ENCODE measurements around the gene NR2F1-AS1. TPM values are rescaled to one million over a fixed set of nuclear protein-coding genes. Genes with fewer than 3 reads are reported as not detected.
"Not testable (repeated sequence)": the region's sequence is repeated elsewhere in the genome, so short reads cannot be mapped to it uniquely, and the experiment has no call there.

The NR2F1-AS1 gene
- total and polyA plus RNA-seq, 4 donors: 2.0 to 4.0 (median 2.1) TPM

DNA sequence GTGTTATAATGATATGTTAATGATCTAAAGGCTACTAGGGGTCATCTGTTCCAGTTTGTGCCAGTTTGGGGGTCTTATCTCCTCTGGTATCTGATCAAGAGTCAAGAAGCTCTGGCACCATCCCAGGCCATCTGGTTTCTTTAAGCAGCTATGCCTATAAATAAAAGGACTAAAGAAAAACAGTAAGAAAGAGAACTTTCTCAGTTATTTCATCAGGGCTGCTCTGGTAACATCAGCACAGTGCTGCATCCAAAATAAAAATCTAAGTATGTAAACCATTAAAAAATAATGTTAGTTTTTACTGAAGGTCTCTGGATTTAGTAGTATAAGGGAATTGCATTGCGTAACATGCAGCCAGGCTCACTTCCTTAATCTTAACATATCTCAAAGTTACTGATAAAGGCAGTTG is 185.0 kb downstream of the NR2F1-AS1 start:
- no peak overlapping the region for H3K9ac ChIP-seq (ENCODE audit: low read depth in 1 of 2, low read length in 2 of 2)
- TF ChIP-seq, protein P1, sequence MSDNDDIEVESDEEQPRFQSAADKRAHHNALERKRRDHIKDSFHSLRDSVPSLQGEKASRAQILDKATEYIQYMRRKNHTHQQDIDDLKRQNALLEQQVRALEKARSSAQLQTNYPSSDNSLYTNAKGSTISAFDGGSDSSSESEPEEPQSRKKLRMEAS (IDR thresholded peaks at IDR 0.05): no peak
- H3K4me3 ChIP-seq (ENCODE audit: low read depth in 1 of 3, low read length in 3 of 3): no peak overlapping the region
- H3K36me3 ChIP-seq (ENCODE audit: control insufficient read depth in 4 of 4, insufficient read depth in 3 of 4, low read depth in 1 of 4, low read length in 3 of 4): no peaks in the 10 kb centered on the region
- H3K4me1 ChIP-seq (ENCODE audit: control insufficient read depth in 4 of 4, insufficient read depth in 4 of 4, low read length in 3 of 4): no peaks in the 10 kb centered on the region
- H3K27me3 ChIP-seq (ENCODE audit: control insufficient read depth in 4 of 4, insufficient read depth in 4 of 4, low read length in 3 of 4): no peaks in the 10 kb centered on the region
- no peak for DNase-seq (ENCODE audit: low spot score)
- no peak overlapping the region for H3K27ac ChIP-seq (ENCODE audit: low read depth in 1 of 2, low read length in 2 of 2)
- no peaks in the 10 kb centered on the region for H3K9me3 ChIP-seq (ENCODE audit: control insufficient read depth in 4 of 4, low read length in 3 of 4)
- WGBS: 93% methylated on average over 1 of the region's 1 CpG

DNA sequence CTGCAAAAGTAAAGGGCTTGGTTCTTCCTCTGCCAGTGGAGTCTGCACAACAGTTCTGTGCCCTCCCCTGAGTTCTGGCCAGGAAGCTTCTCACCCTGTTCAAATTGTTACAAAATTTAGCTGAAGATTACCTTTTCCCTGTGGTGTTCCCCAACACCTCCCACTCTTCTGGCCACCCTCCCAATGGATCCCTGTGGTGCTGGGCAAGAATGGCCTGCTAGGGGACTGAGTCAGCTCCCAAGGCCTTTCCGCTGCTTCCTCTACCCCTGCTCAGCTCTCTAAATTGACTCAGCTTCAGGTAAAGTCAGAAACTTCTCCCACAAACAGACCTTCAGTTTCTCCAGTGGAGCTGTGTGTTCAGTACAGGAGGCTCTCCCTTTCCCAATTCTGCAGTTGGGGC is 186.0 kb downstream of the NR2F1-AS1 start:
- Histone ChIP-seq H3K9me3 (ENCODE audit: control insufficient read depth in 4 of 4, low read length in 3 of 4) (no peaks in the 10 kb centered on the region), H3K4me3 (ENCODE audit: low read depth in 1 of 3, low read length in 3 of 3) (no peak overlapping the region), H3K27ac (ENCODE audit: low read depth in 1 of 2, low read length in 2 of 2) (no peak overlapping the region), H3K9ac (ENCODE audit: low read depth in 1 of 2, low read length in 2 of 2) (no peak overlapping the region), H3K27me3 (ENCODE audit: control insufficient read depth in 4 of 4, insufficient read depth in 4 of 4, low read length in 3 of 4) (no peaks in the 10 kb centered on the region), H3K4me1 (ENCODE audit: control insufficient read depth in 4 of 4, insufficient read depth in 4 of 4, low read length in 3 of 4) (no peaks in the 10 kb centered on the region), H3K36me3 (ENCODE audit: control insufficient read depth in 4 of 4, insufficient read depth in 3 of 4, low read depth in 1 of 4, low read length in 3 of 4) (no peaks in the 10 kb centered on the region)
- DNase-seq (ENCODE audit: low spot score): no peak
- 91% methylated on average over 1 of the region's 1 CpG for WGBS
- no peak for TF ChIP-seq RAD21 (IDR thresholded peaks at IDR 0.05)
- TF ChIP-seq, protein P1 (IDR thresholded peaks at IDR 0.05): no peak
- TF ChIP-seq, protein P2, sequence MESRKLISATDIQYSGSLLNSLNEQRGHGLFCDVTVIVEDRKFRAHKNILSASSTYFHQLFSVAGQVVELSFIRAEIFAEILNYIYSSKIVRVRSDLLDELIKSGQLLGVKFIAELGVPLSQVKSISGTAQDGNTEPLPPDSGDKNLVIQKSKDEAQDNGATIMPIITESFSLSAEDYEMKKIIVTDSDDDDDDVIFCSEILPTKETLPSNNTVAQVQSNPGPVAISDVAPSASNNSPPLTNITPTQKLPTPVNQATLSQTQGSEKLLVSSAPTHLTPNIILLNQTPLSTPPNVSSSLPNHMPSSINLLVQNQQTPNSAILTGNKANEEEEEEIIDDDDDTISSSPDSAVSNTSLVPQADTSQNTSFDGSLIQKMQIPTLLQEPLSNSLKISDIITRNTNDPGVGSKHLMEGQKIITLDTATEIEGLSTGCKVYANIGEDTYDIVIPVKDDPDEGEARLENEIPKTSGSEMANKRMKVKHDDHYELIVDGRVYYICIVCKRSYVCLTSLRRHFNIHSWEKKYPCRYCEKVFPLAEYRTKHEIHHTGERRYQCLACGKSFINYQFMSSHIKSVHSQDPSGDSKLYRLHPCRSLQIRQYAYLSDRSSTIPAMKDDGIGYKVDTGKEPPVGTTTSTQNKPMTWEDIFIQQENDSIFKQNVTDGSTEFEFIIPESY (IDR thresholded peaks at IDR 0.05): no peak
- TF ChIP-seq YY1 (IDR thresholded peaks at IDR 0.05): no peak
- TF ChIP-seq FOXA2 (IDR thresholded peaks at IDR 0.05): no peak
- TF ChIP-seq HNF4G (IDR thresholded peaks at IDR 0.05): no peak
- no peak for TF ChIP-seq EGR1 (IDR thresholded peaks at IDR 0.05; ENCODE audit: low read depth in 2 of 2)
- no peak for TF ChIP-seq FOXA1 (IDR thresholded peaks at IDR 0.05)
- no peak for TF ChIP-seq HNF4A (conservative IDR thresholded peaks at IDR 0.05)

DNA sequence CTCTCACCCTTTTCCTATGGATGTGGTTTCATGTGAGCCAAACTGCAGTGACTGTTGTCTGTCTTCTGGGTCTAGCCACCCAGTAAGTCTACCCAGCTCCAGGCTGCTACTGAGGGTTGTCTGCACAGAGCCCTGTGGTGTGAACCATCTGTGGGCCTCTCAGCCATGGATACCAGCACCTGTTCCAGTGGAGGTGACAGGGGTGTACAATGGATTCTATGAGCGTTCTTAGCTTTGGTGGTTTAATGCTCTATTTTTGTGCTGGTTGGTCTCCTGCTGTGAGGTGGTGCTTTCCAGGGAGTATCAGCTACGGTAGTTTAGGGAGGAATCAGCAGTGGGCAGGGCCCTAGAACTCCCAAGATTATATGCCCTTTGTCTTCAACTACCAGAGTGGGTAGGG is 186.7 kb downstream of the NR2F1-AS1 start:
- H3K27me3 ChIP-seq (ENCODE audit: control insufficient read depth in 4 of 4, insufficient read depth in 4 of 4, low read length in 3 of 4): no peaks in the 10 kb centered on the region
- TF ChIP-seq RAD21 (IDR thresholded peaks at IDR 0.05) (no peak), RXRA (IDR thresholded peaks at IDR 0.05) (no peak), FOXA2 (IDR thresholded peaks at IDR 0.05) (no peak), SP1 (IDR thresholded peaks at IDR 0.05) (no peak), YY1 (IDR thresholded peaks at IDR 0.05) (no peak), GABPA (IDR thresholded peaks at IDR 0.05 in 1 of 2, conservative IDR thresholded peaks at IDR 0.05 in 1 of 2) (no peak), NR2F2 (IDR thresholded peaks at IDR 0.05) (no peak)
- TF ChIP-seq, protein P1 (IDR thresholded peaks at IDR 0.05): no peak
- TF ChIP-seq, protein P2 (IDR thresholded peaks at IDR 0.05): no peak
- H3K4me3 ChIP-seq (ENCODE audit: low read depth in 1 of 3, low read length in 3 of 3): no peak overlapping the region
- H3K4me1 ChIP-seq (ENCODE audit: control insufficient read depth in 4 of 4, insufficient read depth in 4 of 4, low read length in 3 of 4): no peaks in the 10 kb centered on the region
- H3K9ac ChIP-seq (ENCODE audit: low read depth in 1 of 2, low read length in 2 of 2): no peak overlapping the region
- no peaks in the 10 kb centered on the region for H3K36me3 ChIP-seq (ENCODE audit: control insufficient read depth in 4 of 4, insufficient read depth in 3 of 4, low read depth in 1 of 4, low read length in 3 of 4)
- H3K27ac ChIP-seq (ENCODE audit: low read depth in 1 of 2, low read length in 2 of 2): no peak overlapping the region
- no peaks in the 10 kb centered on the region for H3K9me3 ChIP-seq (ENCODE audit: control insufficient read depth in 4 of 4, low read length in 3 of 4)
- 89% methylated on average over 2 of the region's 2 CpGs for WGBS
- DNase-seq (ENCODE audit: low spot score): no peak

DNA sequence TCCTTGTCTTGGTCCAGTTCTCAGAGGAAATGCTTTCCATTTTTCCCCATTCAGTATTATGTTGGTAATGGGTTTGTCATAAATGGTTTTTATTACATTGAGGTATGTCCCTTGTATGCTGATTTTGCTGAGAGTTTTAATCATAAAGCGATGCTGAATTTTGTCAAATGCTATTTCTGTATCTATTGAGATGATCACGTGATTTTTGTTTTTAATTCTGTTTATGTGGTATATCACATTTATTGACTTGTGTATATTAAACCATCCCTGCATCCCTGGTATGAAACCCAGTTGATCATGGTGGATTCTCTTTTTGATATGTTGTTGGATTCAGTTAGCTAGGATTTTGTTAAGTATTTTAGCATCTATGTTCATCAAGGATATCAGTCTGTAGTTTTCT is 189.8 kb downstream of the NR2F1-AS1 start:
- H3K4me1 ChIP-seq (ENCODE audit: control insufficient read depth in 4 of 4, insufficient read depth in 4 of 4, low read length in 3 of 4); DNase-seq (ENCODE audit: low spot score); H3K4me3 ChIP-seq (ENCODE audit: low read depth in 1 of 3, low read length in 3 of 3); H3K27ac ChIP-seq (ENCODE audit: low read depth in 1 of 2, low read length in 2 of 2); H3K9ac ChIP-seq (ENCODE audit: low read depth in 1 of 2, low read length in 2 of 2); H3K27me3 ChIP-seq (ENCODE audit: control insufficient read depth in 4 of 4, insufficient read depth in 4 of 4, low read length in 3 of 4); H3K36me3 ChIP-seq (ENCODE audit: control insufficient read depth in 4 of 4, insufficient read depth in 3 of 4, low read depth in 1 of 4, low read length in 3 of 4); H3K9me3 ChIP-seq (ENCODE audit: control insufficient read depth in 4 of 4, low read length in 3 of 4): not testable (repeated sequence)
- 78% methylated on average over 2 of the region's 2 CpGs for WGBS
